AG08396 (cell line): ENCODE measurements around the gene COP1.

Source experiments
- DNase-seq: peaks from one replicate; pipeline ENCODE4 v3.0.0; 2012; ENCODE audit warnings: low spot score, mixed read lengths

COP1 gene

GRCh38 chr1:176199707-176200106 is 7.4 kb downstream of the COP1 start:
- no peak for DNase-seq

DNA sequence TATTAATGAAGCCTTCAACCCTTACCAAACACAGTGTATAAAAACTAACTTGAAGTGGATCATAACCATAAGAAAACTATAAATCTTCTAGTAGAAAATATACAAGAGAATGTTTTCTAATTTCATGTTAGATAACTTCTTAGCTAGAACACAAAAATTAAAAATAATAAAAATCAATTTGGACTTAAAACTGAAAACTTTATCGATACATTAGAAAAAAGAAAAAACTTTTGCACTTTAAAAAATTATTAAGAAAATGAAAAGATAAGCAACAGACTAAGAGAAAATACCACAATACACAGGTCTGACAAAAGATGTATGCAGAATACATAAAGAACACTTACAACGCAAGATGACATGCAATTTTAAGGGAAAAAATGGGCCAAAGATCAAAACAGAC is 8.7 kb downstream of the COP1 start:
- DNase-seq: no peak

GRCh38 chr1:176196728-176197127 is 10.4 kb downstream of the COP1 start:
- DNase-seq: no peak

- no peak for DNase-seq
Measured at GRCh38 chr1:176195547-176195946, 11.5 kb downstream of the COP1 start.

DNA sequence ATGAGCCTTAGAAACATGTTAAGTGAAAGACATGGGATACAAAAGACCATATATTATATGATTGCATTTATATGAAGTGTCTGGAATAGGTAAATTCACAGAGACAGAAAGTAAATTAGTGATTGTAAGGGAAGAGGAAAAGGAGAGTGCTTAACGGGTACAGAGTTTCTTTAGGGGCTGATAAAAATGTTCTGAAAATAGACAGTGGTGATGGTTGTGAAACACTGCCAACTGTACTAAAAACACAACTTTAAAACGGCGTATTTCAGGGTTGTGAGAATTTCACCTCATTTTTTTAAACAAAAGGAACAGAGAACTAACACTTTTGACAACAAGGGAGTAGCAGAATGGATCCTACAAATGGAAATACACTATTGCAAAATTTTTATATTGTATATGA is 13.4 kb downstream of the COP1 start:
- DNase-seq: no peak

- DNase-seq: no peak
Measured at GRCh38 chr1:176193023-176193422, 14.1 kb downstream of the COP1 start.

DNA sequence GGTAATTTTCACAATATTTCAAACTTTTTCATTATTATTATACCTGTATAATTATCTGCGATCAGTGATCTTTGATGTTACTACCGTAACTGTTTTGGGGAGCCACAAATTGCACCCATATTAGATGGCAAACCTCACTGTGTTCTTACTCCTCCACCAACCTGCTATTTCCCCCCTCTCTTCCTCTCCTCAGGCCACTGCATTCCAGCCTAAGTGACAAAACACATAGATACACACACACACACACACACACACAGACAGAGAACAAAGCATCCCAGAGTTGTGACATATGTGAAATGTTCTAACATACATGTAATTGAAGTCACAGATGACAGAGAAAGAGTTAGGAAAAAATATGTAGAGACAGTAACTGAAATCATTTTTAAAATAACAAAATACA is 18.5 kb downstream of the COP1 start:
- no peak for DNase-seq

DNA sequence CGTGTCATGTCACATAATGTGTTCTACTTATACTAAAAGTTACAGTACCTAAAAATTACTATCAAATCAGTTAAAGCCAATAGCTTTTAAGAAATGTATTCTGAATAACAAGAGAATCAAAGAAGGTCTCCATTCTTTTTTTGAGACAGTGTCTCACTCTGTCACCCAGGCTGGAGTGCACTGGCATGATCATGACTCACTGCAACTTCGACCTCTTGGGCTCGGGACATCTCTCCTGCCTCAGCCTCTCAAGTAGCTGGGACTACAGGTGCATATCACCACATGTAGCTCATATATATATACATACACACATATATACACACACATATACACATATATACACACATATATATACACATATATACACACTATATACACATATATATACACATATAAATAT is 20.1 kb downstream of the COP1 start:
- DNase-seq: no peak

GRCh38 chr1:176183618-176184017 is 23.5 kb downstream of the COP1 start:
- DNase-seq: no peak

DNA sequence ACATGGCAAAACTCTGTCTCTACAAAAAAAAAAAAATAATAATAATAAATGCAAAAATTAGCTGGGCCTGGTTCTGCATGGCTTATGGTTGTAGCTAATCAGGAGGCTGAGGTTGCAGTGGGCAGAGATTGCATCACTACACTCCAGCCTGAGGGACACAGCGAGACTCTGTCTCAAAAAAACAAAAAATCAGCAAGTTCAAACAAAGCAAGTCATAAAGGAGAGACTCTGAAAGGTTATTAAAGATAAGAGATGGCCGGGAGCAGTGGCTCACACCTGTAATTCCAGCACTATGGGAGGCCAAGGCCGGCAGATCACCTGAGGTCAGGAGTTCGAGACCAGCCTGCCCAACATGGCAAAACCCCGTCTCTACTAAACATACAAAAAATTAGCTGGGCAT is 28.8 kb downstream of the COP1 start:
- no peak for DNase-seq

DNA sequence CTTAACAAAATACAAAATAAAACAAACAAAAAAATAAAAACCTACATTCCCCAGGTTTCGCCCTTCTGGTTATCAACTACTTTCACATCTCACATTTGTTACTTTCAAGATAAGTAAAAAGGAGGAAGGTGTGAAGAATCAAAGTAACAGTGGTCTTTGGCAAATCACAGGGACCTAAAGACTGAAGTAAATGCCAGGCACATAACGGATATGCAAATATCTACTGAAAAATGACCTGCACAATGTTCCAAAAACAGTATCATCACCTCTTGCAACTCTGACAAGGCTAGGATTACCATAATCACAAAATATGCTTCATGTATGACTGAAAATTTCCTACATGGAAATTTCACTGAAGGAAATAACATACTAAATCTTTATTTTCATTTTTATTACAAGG is 29.3 kb downstream of the COP1 start:
- DNase-seq: no peak

GRCh38 chr1:176174108-176174507 is 33.0 kb downstream of the COP1 start:
- DNase-seq: peak; percentile 3

GRCh38 chr1:176172215-176172614 is 34.9 kb downstream of the COP1 start:
- DNase-seq: no peak

DNA sequence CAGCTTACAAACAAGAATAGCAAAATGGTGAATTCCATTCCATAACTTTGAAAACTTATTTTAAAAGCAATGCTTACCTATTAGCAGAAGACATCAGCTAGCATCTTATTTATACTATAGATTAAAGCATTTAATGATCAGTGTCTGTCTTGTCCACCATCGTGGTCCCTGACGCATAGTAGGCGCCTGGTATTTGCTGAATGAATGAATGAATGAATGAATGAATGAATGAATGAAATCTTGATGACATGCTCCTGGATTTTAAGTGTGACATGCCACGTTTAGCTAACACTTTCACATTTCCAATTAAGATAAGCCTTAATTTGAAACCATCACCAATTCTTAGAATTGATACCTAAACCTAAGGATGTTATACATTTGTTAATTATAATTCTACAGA is 39.9 kb downstream of the COP1 start:
- no peak for DNase-seq

GRCh38 chr1:176165573-176165972 is 41.5 kb downstream of the COP1 start:
- no peak for DNase-seq

GRCh38 chr1:176164014-176164678 is 42.9 kb downstream of the COP1 start:
- DNase-seq: no peak

DNA sequence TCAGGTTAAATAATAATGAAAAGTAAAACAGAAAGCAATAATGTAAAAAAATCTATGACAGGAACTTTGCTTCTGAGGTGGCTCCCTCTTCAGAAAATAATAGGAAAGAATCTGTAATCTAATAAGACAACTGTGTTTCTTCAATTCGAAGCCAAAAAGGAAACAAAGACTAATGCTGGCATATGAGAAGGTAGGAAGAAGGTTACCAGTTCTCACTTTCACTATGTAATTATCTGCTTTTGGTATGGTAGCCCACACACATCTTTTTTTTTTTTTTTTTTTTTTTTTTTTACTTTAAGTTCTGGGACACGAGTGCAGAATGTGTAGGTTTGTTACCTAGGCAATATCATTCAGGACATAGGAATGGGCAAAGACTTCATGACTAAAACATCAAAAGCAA is 47.1 kb downstream of the COP1 start:
- DNase-seq: no peak

DNA sequence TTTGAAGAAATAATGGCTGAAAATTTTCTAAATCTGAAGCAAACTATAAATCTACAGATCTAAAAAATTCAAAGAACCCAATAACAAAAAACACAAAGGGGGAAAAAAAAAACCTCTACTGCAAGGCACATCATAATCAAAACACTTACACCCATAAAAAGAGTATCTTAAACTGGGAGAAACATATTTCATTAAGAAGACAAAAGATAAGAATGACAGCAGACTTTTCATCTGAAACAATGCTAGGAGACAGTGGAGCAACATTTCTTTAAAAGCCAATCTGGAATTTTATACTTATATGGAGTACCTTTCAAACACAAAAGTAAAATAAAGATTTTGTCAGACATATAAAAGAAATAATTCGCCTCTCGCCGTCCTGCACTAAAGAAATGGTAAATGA is 49.1 kb downstream of the COP1 start:
- no peak for DNase-seq

DNA sequence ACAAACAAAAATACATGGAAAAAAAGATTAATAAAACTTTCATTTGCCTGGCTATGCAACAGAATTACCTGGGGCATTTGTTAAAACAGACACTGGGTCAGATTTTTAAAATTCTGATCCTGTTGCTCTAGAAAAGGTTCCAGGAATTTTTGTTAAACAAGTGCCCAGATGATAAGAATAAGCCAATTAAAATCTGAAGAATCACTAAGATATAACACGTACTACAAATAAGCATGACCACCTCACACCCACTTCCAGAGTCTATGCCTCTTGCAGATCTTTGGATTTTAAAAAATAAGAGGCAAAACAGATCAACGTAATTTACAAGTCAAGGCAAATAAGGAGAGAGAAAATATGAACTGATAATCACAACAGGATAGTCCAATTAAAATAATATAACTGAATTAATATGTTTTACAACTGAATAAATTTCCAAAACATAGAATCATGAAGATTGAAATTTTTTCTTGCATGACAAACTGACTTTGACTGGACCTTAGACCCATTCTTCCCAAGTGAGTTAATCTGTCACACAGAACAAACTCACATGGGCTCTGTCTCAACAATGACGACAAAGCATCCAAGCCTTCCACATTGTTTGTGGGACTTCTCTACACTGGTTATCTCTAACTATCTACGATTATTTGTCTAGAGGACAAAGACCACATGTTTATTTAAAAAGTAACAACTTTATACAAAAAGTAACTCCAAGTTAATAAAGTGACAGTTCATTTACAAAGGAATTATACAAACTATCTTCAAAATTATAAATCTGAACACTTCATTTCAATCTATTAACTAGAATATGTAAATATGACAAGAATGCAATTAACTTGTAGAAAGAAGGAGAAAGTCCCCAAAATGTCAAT is 56.9 kb downstream of the COP1 start:
- no peak for DNase-seq

GRCh38 chr1:176144526-176144925 is 62.6 kb downstream of the COP1 start:
- no peak for DNase-seq

DNA sequence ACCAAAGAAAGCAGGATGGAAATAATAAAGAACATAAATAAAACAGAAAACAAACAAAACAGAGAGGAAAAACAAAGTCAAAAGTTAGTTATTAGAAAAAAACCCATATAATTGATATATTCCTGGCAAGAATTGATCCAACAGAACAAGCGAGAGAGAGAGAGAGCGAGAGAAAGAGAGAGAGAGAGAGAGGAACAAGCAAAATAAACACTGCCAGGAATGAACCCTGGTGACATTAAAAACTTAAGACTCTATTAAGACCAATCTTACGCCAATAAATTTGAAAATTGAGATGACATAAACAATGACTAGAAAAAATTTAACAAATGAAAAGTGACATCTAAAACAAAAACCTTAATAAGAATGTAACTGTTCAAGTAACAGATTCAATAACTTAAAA is 64.1 kb downstream of the COP1 start:
- no peak for DNase-seq

GRCh38 chr1:176141449-176141848 is 65.6 kb downstream of the COP1 start:
- no peak for DNase-seq

- no peak for DNase-seq
Measured at GRCh38 chr1:176136891-176137290, 70.2 kb downstream of the COP1 start.

GRCh38 chr1:176134666-176135065 is 72.4 kb downstream of the COP1 start:
- no peak for DNase-seq
